SH-SY5Y (cell line): Measurements from ENCODE around the gene KRT80.

Source experiments
- GATA2 ChIP-seq: IDR thresholded peaks from 2 replicates; pipeline ENCODE4 v1.6.1; 2011; ENCODE audit warnings: mild to moderate bottlenecking, low read depth, low read length
- GATA3 ChIP-seq: IDR thresholded peaks from 2 replicates; pipeline ENCODE4 v1.6.1; 2011; ENCODE audit warnings: low read depth, mild to moderate bottlenecking, low read length, moderate library complexity

- TF ChIP-seq GATA2 (no peak), GATA3 (no peak)
Observed at GRCh38 chr12:52193991-52194390, 2.2 kb upstream of the KRT80 start.
